GM12891 (cell line): ENCODE results near the gene KCND2.

Source experiments
- PAX5 ChIP-seq: IDR thresholded peaks from 2 replicates; pipeline ENCODE4 v1.6.1; 2011; ENCODE audit warnings: low read length, moderate library complexity, mild to moderate bottlenecking; ENCODE audit not compliant: insufficient read depth, severe bottlenecking
- POLR2A ChIP-seq: IDR thresholded peaks from 2 replicates; pipeline ENCODE4 v1.6.1; 2011; ENCODE audit warnings: low read depth, low read length, control low read depth
- POLR2AphosphoS5 ChIP-seq: IDR thresholded peaks from 2 replicates; pipeline ENCODE4 v1.6.1; 2011; ENCODE audit warnings: low read depth, low read length, control low read depth
- POU2F2 ChIP-seq: IDR thresholded peaks from 2 replicates; pipeline ENCODE4 v1.6.1; 2011; ENCODE audit warnings: low read depth, mild to moderate bottlenecking, control low read depth, low read length, moderate library complexity
- SPI1 ChIP-seq: IDR thresholded peaks from 2 replicates; pipeline ENCODE4 v1.6.1; 2011; ENCODE audit warnings: low read depth, low read length, control low read depth
- TAF1 ChIP-seq: IDR thresholded peaks from 2 replicates; pipeline ENCODE4 v1.6.1; 2011; ENCODE audit warnings: low read depth, low read length, control low read depth

GRCh38 chr7:120344276-120344675, 71.3 kb downstream of the KCND2 start:
- TF ChIP-seq POLR2A (no peak), POLR2AphosphoS5 (no peak), TAF1 (no peak), POU2F2 (no peak), SPI1 (no peak), PAX5 (no peak)
